ENCODE measurements around the gene CFAP90.

Gene CFAP90

GRCh38 chr5:7867260-7867659, 16.3 kb upstream of the CFAP90 start:
- no peak for DNase-seq

DNA sequence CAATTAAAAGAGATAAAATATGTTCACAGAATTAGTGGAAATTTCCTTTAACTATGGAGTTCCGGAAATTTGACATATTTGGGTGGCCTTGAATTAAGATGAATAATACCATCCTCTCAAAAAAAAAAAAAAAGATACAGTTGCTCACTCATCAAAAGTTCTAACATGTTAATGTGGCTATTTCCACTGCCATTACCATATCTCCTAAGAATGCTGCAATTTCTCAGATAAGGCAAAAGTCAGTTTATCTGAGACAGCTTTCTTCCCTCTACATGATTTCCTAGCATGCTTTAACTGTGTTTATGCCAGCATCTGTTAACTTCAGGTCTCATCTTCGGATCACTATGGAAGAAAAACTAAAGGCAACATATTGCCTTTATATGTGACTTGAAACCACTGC, 15.3 kb upstream of the CFAP90 start:
- no peak for DNase-seq

DNA sequence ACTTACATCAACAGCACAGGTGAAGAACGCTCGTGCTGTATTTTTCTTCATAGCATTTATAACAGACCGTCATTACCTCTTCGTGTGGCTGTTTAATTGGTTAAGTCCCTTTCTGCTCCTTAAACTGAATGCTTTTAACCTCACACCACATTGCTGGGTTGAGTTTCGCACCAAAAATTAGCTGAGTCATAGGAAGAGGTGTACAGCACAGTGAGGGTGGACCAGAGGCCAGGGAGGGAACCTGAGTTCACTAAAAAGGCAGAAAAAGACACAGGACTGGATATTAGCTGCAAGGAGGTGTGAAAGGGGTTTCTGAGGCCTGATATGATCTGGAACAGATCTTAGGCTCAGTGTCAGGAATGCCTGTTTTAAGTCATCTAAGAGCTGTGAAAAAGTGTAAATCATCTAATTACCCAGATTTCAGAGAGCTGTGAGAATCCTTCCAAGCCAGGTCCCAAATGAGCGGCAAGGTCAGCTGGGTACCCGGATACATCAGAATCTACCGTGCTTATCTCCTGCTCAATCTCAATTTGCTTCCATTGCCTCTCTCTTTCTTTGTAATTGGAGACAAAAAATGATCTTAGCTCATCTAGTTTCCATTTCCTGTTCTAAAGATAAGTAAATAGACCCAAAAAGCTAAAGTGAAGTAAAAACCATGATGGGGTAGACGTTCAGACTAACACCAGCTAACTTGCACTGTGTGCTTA, 7.1 kb upstream of the CFAP90 start:
- no peak for DNase-seq

GRCh38 chr5:7857361-7857760, 6.4 kb upstream of the CFAP90 start:
- DNase-seq: no peak

- peak; percentile 48 for DNase-seq
Observed at GRCh38 chr5:7856855-7857254, 5.9 kb upstream of the CFAP90 start.

GRCh38 chr5:7855611-7856010, 4.7 kb upstream of the CFAP90 start:
- DNase-seq: no peak

- DNase-seq: no peak
Observed at GRCh38 chr5:7852988-7853387, 2.1 kb upstream of the CFAP90 start.

DNA sequence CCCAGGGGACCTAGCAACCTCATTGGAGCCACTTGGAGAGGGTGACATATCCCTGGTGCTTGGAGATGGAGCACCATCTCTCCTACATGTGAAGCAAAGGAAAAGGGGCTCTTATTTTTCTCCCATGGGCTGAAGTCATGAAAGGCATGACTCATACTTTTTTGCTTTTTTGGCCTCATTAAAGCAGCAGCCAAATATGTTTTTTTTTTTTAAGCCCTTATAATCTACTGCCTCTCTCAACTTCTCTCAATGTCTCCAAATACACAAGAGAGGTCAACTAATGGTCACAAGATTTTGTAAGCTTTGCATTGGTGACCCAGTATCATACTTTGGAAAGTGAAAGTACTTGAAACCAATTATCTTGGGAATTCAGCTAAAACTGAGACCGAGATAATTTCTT, 1.6 kb upstream of the CFAP90 start:
- no peak for DNase-seq

GRCh38 chr5:7851617-7852289, 820 bp upstream of the CFAP90 start:
- DNase-seq: no peak

DNA sequence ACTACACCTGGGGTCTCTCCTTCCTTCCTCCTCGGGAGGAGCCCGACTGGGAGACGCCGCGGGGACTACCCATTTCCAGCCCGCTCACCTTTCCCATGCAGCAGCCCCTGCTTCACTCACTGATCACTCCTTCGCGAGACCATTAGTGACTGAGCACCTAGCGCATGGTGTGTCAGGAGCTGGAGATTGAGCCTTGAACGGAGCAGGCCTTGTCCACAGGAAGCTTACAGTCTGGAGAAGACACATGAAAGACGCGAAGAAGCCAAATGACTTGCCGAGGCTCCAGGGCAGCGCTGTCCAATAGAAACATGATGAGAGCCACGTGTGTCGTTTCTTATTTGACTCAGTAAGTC, 283 bp upstream of the CFAP90 start:
- DNase-seq: no peak

GRCh38 chr5:7849681-7850394, 1.1 kb downstream of the CFAP90 start:
- no peak for DNase-seq

DNA sequence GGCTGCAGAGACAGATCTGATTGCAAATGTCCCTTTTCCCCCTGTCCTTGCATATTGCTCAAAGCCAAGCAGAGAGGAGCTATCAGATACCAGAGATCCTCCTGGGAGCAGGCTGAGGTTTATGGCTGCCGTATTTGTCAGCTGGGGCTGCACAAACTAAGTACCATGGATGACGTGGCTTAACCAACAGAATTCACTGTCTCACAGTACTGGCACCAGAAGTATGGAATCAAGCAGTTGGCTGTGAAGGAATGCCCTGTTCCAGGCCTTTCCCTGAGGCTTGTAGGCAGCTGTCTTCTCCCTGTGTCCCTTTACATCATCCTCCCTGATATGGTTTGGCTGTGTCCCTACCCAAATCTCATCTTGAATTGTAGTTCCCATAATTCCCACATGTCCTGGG, 2.6 kb downstream of the CFAP90 start:
- DNase-seq: no peak

DNA sequence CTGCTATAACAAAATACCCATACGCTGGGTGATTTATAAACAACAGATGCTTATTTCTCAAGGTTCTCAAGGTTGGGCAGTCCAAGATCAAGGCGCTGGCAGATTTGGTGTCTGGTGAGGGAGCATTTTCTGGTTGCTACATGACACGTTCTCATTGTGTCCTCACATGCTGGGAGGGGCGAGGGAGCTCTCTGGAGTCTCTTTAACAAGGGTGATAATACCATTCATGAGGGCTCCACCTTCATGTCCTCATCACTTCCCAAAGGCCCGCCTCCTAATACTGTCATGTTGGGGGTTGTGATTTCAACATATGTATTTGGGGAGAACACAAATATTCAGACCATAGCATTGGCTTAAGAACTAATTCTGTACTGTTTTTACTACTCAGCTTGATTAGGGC, 4.6 kb downstream of the CFAP90 start:
- DNase-seq: no peak

DNA sequence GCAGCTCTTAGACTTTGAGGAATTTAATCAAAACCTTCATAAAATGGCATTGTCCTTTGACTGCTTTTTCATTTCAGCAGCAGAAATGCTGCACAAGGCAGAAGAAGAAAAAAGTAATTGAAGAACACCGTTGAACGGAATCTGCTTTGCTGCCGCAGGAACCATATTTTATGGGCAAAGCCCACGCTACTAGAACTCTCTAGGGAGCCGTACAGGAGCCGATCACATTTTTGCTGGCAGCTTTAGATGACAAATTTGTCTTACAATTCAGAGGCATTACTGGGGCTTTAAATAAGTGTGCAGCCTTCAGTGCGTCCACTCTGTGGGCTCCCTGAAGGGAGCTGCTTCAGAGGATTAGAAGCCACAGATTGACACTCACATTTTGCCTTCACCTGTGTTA, 5.4 kb downstream of the CFAP90 start:
- DNase-seq: no peak

GRCh38 chr5:7844901-7845300, 6.0 kb downstream of the CFAP90 start:
- no peak for DNase-seq

DNA sequence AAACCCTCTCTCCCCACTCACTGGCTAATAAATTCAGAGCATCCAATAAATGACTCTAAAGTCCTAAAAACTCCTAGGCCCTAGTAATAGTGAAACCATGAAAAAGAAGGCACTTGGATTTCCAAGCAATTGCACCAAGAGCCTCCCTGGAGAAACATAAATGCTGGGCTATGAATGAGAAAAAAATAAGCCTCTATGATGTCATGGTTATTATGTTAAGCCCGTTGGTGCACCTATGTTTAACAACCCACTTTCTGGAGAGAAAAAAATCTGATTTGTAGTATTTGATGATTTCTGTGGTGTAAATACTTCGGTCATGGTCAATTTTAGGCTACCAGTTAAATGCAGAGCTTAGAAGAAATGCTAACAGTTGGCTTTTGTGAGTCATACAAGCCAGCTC, 8.4 kb downstream of the CFAP90 start:
- DNase-seq: no peak

DNA sequence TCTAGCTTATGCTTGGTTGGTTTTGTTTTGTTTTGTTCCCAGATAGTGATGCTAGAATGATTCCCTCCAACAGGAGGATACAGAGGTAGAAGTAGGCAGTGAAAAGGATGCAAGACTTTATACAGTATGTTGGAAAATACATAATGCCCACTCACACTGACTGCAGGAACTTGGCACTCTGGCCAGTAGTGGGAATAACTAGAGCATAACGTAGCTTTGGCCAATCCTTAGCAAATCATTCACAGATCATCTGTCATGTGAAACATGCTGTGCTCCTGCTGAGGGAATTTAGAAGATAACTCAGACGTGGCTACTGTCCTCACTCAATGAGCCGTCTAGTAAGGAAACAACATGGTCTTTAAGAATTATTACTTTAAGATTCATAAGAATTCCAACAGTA, 13.5 kb downstream of the CFAP90 start:
- DNase-seq: no peak

GRCh38 chr5:7834982-7835381, 16.0 kb downstream of the CFAP90 start:
- no peak for DNase-seq

DNA sequence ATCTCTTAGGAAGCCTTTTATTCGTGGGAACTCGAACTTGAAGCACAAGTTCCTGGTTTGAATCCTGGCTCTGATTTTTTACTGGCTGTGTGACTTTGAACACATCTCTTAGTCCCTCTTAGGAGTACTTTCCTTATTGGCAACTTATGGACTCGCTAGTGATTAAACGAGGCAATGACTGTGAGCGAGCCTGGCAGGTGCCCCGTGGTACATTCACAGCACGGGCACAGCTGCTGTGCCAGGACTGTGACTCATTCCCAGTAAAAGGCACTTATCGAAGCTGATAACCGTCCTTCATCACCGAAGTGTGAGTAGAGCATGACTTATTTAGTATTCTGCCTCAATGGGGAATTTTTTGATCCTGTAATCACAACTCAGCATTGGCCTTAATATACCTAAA, 22.7 kb downstream of the CFAP90 start:
- no peak for DNase-seq

GRCh38 chr5:7827610-7828009, 23.3 kb downstream of the CFAP90 start:
- no peak for DNase-seq

- no peak for DNase-seq
Observed at GRCh38 chr5:7825630-7826029, 25.3 kb downstream of the CFAP90 start.

DNA sequence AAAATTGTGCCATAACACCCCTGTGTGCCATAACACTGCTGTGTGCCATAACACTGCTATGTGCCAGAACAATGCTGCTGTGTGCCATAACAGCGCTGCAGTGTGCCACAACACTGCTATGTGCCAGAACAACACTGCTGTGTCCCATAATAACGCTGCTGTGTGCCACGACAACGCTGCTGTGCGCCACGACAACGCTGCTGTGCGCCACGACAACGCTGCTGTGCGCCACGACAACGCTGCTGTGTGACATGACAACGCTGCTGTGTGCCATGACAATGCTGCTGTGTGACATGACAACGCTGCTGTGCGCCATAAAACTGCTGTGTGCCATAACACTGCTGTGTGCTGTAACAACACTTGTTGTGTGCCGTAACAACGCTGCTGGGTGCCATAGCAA, 25.9 kb downstream of the CFAP90 start:
- DNase-seq: no peak

GRCh38 chr5:7823594-7823993, 27.3 kb downstream of the CFAP90 start:
- no peak for DNase-seq

GRCh38 chr5:7822449-7822848, 28.5 kb downstream of the CFAP90 start:
- no peak for DNase-seq

GRCh38 chr5:7816535-7816901, 34.4 kb downstream of the CFAP90 start:
- no peak for DNase-seq
